ENCODE data around the gene OR4F6. TPM values are rescaled to one million over a fixed set of nuclear protein-coding genes. Genes with fewer than 3 reads are reported as not detected.

OR4F6 gene
- total RNA-seq, 1 donor from 2014 or later = not detected

GRCh38 chr15:101804375-101804774 is 1.1 kb downstream of the OR4F6 start:
- no peak for DNase-seq (ENCODE audit: low spot score)

- no peak for DNase-seq (ENCODE audit: low spot score)
Observed at GRCh38 chr15:101804941-101805340, 1.6 kb downstream of the OR4F6 start.

- no peak for DNase-seq (ENCODE audit: low spot score)
Observed at GRCh38 chr15:101805605-101806345, 2.5 kb downstream of the OR4F6 start.

GRCh38 chr15:101807345-101807945 is 4.1 kb downstream of the OR4F6 start:
- no peak for DNase-seq (ENCODE audit: low spot score)

GRCh38 chr15:101808201-101808600 is 4.9 kb downstream of the OR4F6 start:
- DNase-seq (ENCODE audit: low spot score) = no peak

- DNase-seq (ENCODE audit: low spot score) = no peak
Observed at GRCh38 chr15:101810456-101810855, 7.1 kb downstream of the OR4F6 start.

- DNase-seq (ENCODE audit: low spot score) = no peak
Observed at GRCh38 chr15:101810876-101811275, 7.6 kb downstream of the OR4F6 start.

GRCh38 chr15:101811902-101812301 is 8.6 kb downstream of the OR4F6 start, which contains the start of gene OR4F15:
TSS of gene OR4F15 (plus strand) at chr15:101812202. CDS start at chr15:101818187, 5,985 bp downstream.
- DNase-seq (ENCODE audit: low spot score) = no peak

- DNase-seq (ENCODE audit: low spot score) = no peak
Observed at GRCh38 chr15:101813803-101814534, 10.7 kb downstream of the OR4F6 start.

GRCh38 chr15:101820781-101821180 is 17.5 kb downstream of the OR4F6 start:
- DNase-seq (ENCODE audit: low spot score) = no peak

GRCh38 chr15:101827257-101827656 is 23.9 kb downstream of the OR4F6 start:
- DNase-seq (ENCODE audit: low spot score) = no peak

GRCh38 chr15:101828774-101829173 is 25.5 kb downstream of the OR4F6 start:
- no peak for DNase-seq (ENCODE audit: low spot score)

GRCh38 chr15:101841656-101842055 is 38.3 kb downstream of the OR4F6 start:
- DNase-seq (ENCODE audit: low spot score) = no peak

GRCh38 chr15:101844916-101845315 is 41.6 kb downstream of the OR4F6 start:
- no peak for DNase-seq (ENCODE audit: low spot score)

GRCh38 chr15:101852356-101852755 is 49.0 kb downstream of the OR4F6 start:
- no peak for DNase-seq (ENCODE audit: low spot score)

Other genes with a start within 250 kb of the OR4F6 start
- 46.6 TPM for gene TM2D3, start 151.1 kb upstream of the OR4F6 start, total RNA-seq
- gene TARS3, start 79.0 kb upstream of the OR4F6 start, total RNA-seq = 18.4 TPM
- not detected for gene OR4F15, start 8.7 kb downstream of the OR4F6 start, total RNA-seq

Data from ureter (tissue), 1 donor.